Astrocyte (in vitro differentiated cells and primary cell): ENCODE data around the gene SLC25A30. TPM values are rescaled to one million over a fixed set of nuclear protein-coding genes. Genes with fewer than 3 reads are reported as not detected.
A peak's percentile ranks its signal among the peaks of the same experiment; 100 is the strongest.
"Not testable (repeated sequence)": the region's sequence is repeated elsewhere in the genome, so short reads cannot be mapped to it uniquely, and the experiment has no call there.

Experiments used
- DNase-seq: peaks from one replicate; pipeline ENCODE4 v3.0.0-alpha.2; 2010; ENCODE audit warnings: low read depth
- FAIRE-seq: peaks from 2 replicates; lab custom pipeline; 2011; peaks lifted over from hg19 to GRCh38; lab: Jason Lieb, UNC
- H2AFZ ChIP-seq: 2 replicates; pipeline ENCODE4 v1.6.0; 2012; ENCODE audit warnings: low read depth, low read length, inconsistent platforms
- H3K27ac ChIP-seq: 2 replicates; pipeline ENCODE4 v1.5.1; 2011; ENCODE audit warnings: low read depth, low read length, inconsistent platforms
- H3K27me3 ChIP-seq: 2 replicates; pipeline ENCODE4 v1.6.0; 2011; ENCODE audit warnings: low read length, inconsistent platforms; ENCODE audit not compliant: insufficient read depth
- H3K36me3 ChIP-seq: 2 replicates; pipeline ENCODE4 v1.5.1; 2011; ENCODE audit warnings: low read length, inconsistent platforms; ENCODE audit not compliant: insufficient read depth
- H3K4me1 ChIP-seq: 2 replicates; pipeline ENCODE4 v1.5.1; 2011; ENCODE audit warnings: low read length, inconsistent platforms; ENCODE audit not compliant: insufficient read depth
- H3K4me2 ChIP-seq: 2 replicates; pipeline ENCODE4 v1.6.0; 2012; ENCODE audit warnings: low read length, inconsistent platforms
- H3K4me3 ChIP-seq: 2 replicates; pipeline ENCODE4 v1.5.1; 2011; ENCODE audit warnings: low read depth, mild to moderate bottlenecking, low read length, inconsistent platforms; ENCODE audit not compliant: insufficient read depth
- H3K79me2 ChIP-seq: 2 replicates; pipeline ENCODE4 v1.6.0; 2012; ENCODE audit warnings: mild to moderate bottlenecking, low read length, inconsistent platforms; ENCODE audit not compliant: insufficient read depth
- H3K9ac ChIP-seq: 2 replicates; pipeline ENCODE4 v1.6.0; 2012; ENCODE audit warnings: mild to moderate bottlenecking, low read length, inconsistent platforms
- H3K9me3 ChIP-seq: 2 replicates; pipeline ENCODE4 v1.5.1; 2012; ENCODE audit warnings: low read depth, mild to moderate bottlenecking, low read length, inconsistent platforms; ENCODE audit not compliant: insufficient read depth
- H4K20me1 ChIP-seq: 2 replicates; pipeline ENCODE4 v1.6.0; 2012; ENCODE audit warnings: low read length, inconsistent platforms; ENCODE audit not compliant: insufficient read depth
- H3K27ac Mint-ChIP-seq: one replicate; pipeline ENCODE4 v1.8.0; 2021; ENCODE audit warnings: mild to moderate bottlenecking, mixed read lengths; ENCODE audit not compliant: unreplicated experiment
- H3K27me3 Mint-ChIP-seq: one replicate; pipeline ENCODE4 v1.8.0; 2021; ENCODE audit warnings: low read depth, mixed read lengths; ENCODE audit not compliant: unreplicated experiment
- H3K36me3 Mint-ChIP-seq: one replicate; pipeline ENCODE4 v1.8.0; 2021; ENCODE audit warnings: low read depth, mixed read lengths; ENCODE audit not compliant: unreplicated experiment
- H3K4me1 Mint-ChIP-seq: one replicate; pipeline ENCODE4 v1.8.0; 2021; ENCODE audit warnings: low read depth, mixed read lengths; ENCODE audit not compliant: unreplicated experiment
- H3K4me3 Mint-ChIP-seq: one replicate; pipeline ENCODE4 v1.8.0; 2021; ENCODE audit warnings: mild to moderate bottlenecking, moderate library complexity, mixed read lengths; ENCODE audit not compliant: unreplicated experiment
- H3K9me3 Mint-ChIP-seq: one replicate; pipeline ENCODE4 v1.8.0; 2021; ENCODE audit warnings: mild to moderate bottlenecking, mixed read lengths; ENCODE audit not compliant: unreplicated experiment
- CTCF ChIP-seq: IDR thresholded peaks from 2 replicates; pipeline ENCODE4 v1.5.1; 2011; ENCODE audit warnings: low read depth, mild to moderate bottlenecking, inconsistent platforms, low read length, moderate library complexity; ENCODE audit not compliant: insufficient read depth
- EZH2 ChIP-seq: IDR thresholded peaks from 2 replicates; pipeline ENCODE4 v1.6.1; 2012; ENCODE audit warnings: mild to moderate bottlenecking, low read length, inconsistent platforms; ENCODE audit not compliant: insufficient read depth
- total RNA-seq: library from RNA; stranded (reverse); gene quantifications from 2 replicates; pipeline ENCODE4 v1.2.1, GENCODE V29; 2021

SLC25A30 gene
- total RNA-seq, 1 donor from 2014 or later: 14.3 TPM

- DNase-seq (no peak), FAIRE-seq (no peak)
- Mint-ChIP-seq H3K27me3 (no peaks in the 10 kb centered on the region), H3K4me1 (peaks cover 3% of the 10 kb centered on the region), H3K27ac (peak overlapping the region; percentile 81), H3K4me3 (peak overlapping the region; percentile 15), H3K9me3 (no peaks in the 10 kb centered on the region), H3K36me3 (peaks cover 11% of the 10 kb centered on the region)
- no peaks in the 10 kb centered on the region for H3K27me3 ChIP-seq
- H3K4me3 ChIP-seq: no peak overlapping the region
- no peak overlapping the region for H3K9ac ChIP-seq
- peaks cover 10% of the 10 kb centered on the region for H4K20me1 ChIP-seq
- no peak overlapping the region for H3K4me2 ChIP-seq
- H3K36me3 ChIP-seq: peaks cover 20% of the 10 kb centered on the region
- H2AFZ ChIP-seq: no peak overlapping the region
- TF ChIP-seq CTCF: no peak
- no peak for TF ChIP-seq EZH2
- H3K79me2 ChIP-seq: no peaks in the 10 kb centered on the region
- no peaks in the 10 kb centered on the region for H3K4me1 ChIP-seq
- H3K27ac ChIP-seq: no peak overlapping the region
- H3K9me3 ChIP-seq: no peaks in the 10 kb centered on the region
These were observed 68.7 kb downstream of the SLC25A30 start for GRCh38 chr13:45349438-45349837.

GRCh38 chr13:45344064-45344463 is 74.1 kb downstream of the SLC25A30 start:
- not testable (repeated sequence) for H3K27ac Mint-ChIP-seq, H2AFZ ChIP-seq, H3K4me1 ChIP-seq, H3K27me3 ChIP-seq, H3K27ac ChIP-seq, FAIRE-seq, DNase-seq, H3K4me3 ChIP-seq, H3K4me2 ChIP-seq, H3K27me3 Mint-ChIP-seq, H3K4me3 Mint-ChIP-seq, H3K4me1 Mint-ChIP-seq, H3K9me3 Mint-ChIP-seq, H3K9ac ChIP-seq, H3K9me3 ChIP-seq
- peaks cover 18% of the 10 kb centered on the region for H3K36me3 ChIP-seq
- peaks cover 24% of the 10 kb centered on the region for H4K20me1 ChIP-seq
- peaks cover 37% of the 10 kb centered on the region for H3K79me2 ChIP-seq
- H3K36me3 Mint-ChIP-seq: peaks cover 14% of the 10 kb centered on the region

Other genes starting within 250 kb of the SLC25A30 start
- gene KCTD4, start 217.3 kb downstream of the SLC25A30 start, total RNA-seq: 0.41 and 0.64 TPM in 2 replicates
- 2,316 and 2,540 TPM in 2 replicates for gene TPT1, start 77.2 kb downstream of the SLC25A30 start, total RNA-seq
- 23.9 and 24.9 TPM in 2 replicates for gene COG3, start 46.6 kb upstream of the SLC25A30 start, total RNA-seq
- not detected in 2 replicates for gene ERICH6B, start 197.4 kb upstream of the SLC25A30 start, total RNA-seq